Sigmoid colon (tissue), 7 donors: ENCODE measurements around the gene FRZB. TPM values are rescaled to one million over a fixed set of nuclear protein-coding genes. Genes with fewer than 3 reads are reported as not detected.

ENCODE experiments used
- DNase-seq: peaks from one replicate; pipeline ENCODE4 v3.0.0-alpha.2; 2019
- H3K27ac ChIP-seq, 4 donors: fragments of 200-600 bp; sonication (generic); one replicate each; pipeline ENCODE4 v1.5.1; 2016 to 2019; ENCODE audit warnings: mild to moderate bottlenecking in 1 of 4
- H3K27me3 ChIP-seq, 3 donors: fragments of 200-600 bp; sonication (generic); one replicate each; pipeline ENCODE4 v1.5.1; 2019; ENCODE audit warnings: mild to moderate bottlenecking in 1 of 3
- H3K36me3 ChIP-seq, 4 donors: fragments of 200-600 bp; sonication (generic); one replicate each; pipeline ENCODE4 v1.5.1; 2016 to 2019
- H3K4me1 ChIP-seq, 4 donors: fragments of 200-600 bp; sonication (generic); one replicate each; pipeline ENCODE4 v1.5.1; 2017 to 2019
- H3K4me3 ChIP-seq, 4 donors: fragments of 200-600 bp; sonication (generic); one replicate each; pipeline ENCODE4 v1.5.1; 2017 to 2019; ENCODE audit warnings: mild to moderate bottlenecking in 2 of 4, moderate library complexity in 1 of 4
- H3K9me3 ChIP-seq, 4 donors: fragments of 200-600 bp in 3 of 4; sonication (generic) in 3 of 4; one replicate each; pipeline versions ENCODE4 v1.5.1 to v1.6.1; 2013 to 2019
- CTCF ChIP-seq, 4 experiments: fragments of 450-650 bp in 3 of 4; fragments of 200-600 bp in 1 of 4; IDR thresholded peaks; one replicate each; pipeline ENCODE4 v1.5.1; 2016 to 2019; ENCODE audit warnings: antibody characterized with exemption in 4 of 4, mild to moderate bottlenecking in 3 of 4, moderate library complexity in 2 of 4
- EP300 ChIP-seq, 4 donors: sonication (generic); formaldehyde crosslinking; IDR thresholded peaks; one replicate each; pipeline ENCODE4 v1.6.1; 2017; ENCODE audit warnings: antibody characterized with exemption in 4 of 4
- POLR2A ChIP-seq, 2 donors: fragments of 450-650 bp; IDR thresholded peaks; one replicate each; pipeline ENCODE4 v1.6.1; 2016; ENCODE audit warnings: antibody characterized with exemption in 2 of 2, mild to moderate bottlenecking in 2 of 2, moderate library complexity in 2 of 2
- POLR2AphosphoS5 ChIP-seq, 4 donors: sonication (generic); formaldehyde crosslinking; IDR thresholded peaks; one replicate each; pipeline ENCODE4 v1.6.1; 2017; ENCODE audit warnings: antibody characterized with exemption in 4 of 4
- WGBS, 2 donors: extraction: QIAGEN DNeasy Blood & Tissue Kit; methylation state at CpG; one replicate each; pipeline ENCODE4 v1.1.7; 2013; 5-methylcytosine and 5-hydroxymethylcytosine counted together
- intact Hi-C: fragments of 100-400 bp; cut with DNase I; formaldehyde crosslinking; loops from one replicate; pipeline ENCODE4 v1.15.1; 2023
- polyA plus RNA-seq, 3 donors: library from polyadenylated mRNA; stranded (reverse); fragments of 200-250 nt; gene quantifications; one replicate each; pipeline ENCODE4 v1.2.3, GENCODE V29; 2013
- total RNA-seq, 4 donors: library from RNA; depleted of rRNA; stranded (reverse); fragments of >200 nt; gene quantifications; one replicate each; pipeline ENCODE4 v1.1.0, GENCODE V29; 2016
- donor health status: healthy with polysubstance abuse.
- donor health status: Bipolar disorder and iron deficiency.
- donor health status: healthy.

The FRZB gene
- total and polyA plus RNA-seq, 7 donors: 3.7 to 14.7 (median 8.2) TPM

GRCh38 chr2:182807319-182807718 lies 59.1 kb downstream of the FRZB start:
- H3K9me3 ChIP-seq: no peaks in the 10 kb centered on the region
- H3K27me3 ChIP-seq: no peaks in the 10 kb centered on the region
- intact Hi-C loops: no loop called here
- no peaks in the 10 kb centered on the region for H3K4me1 ChIP-seq
- no peaks in the 10 kb centered on the region for H3K36me3 ChIP-seq
- no peak overlapping the region for H3K4me3 ChIP-seq
- no peak for DNase-seq
- WGBS, 2 donors: 82 to 85% methylated on average over 3 of the region's 3 CpGs
- H3K27ac ChIP-seq: no peak overlapping the region
- TF ChIP-seq CTCF (IDR thresholded peaks at IDR 0.05) (no peak), POLR2AphosphoS5 (IDR thresholded peaks at IDR 0.05) (no peak), EP300 (IDR thresholded peaks at IDR 0.05) (no peak), POLR2A (IDR thresholded peaks at IDR 0.05) (no peak)

GRCh38 chr2:182804128-182804527 lies 62.3 kb downstream of the FRZB start:
- WGBS, 2 donors: 83 to 84% methylated on average over 5 of the region's 5 CpGs
- no peaks in the 10 kb centered on the region for H3K9me3 ChIP-seq
- H3K27ac ChIP-seq: no peak overlapping the region
- H3K4me3 ChIP-seq: no peak overlapping the region
- DNase-seq: no peak
- no peaks in the 10 kb centered on the region for H3K27me3 ChIP-seq
- TF ChIP-seq POLR2A (IDR thresholded peaks at IDR 0.05): no peak
- no peak for TF ChIP-seq EP300 (IDR thresholded peaks at IDR 0.05)
- no peak for TF ChIP-seq POLR2AphosphoS5 (IDR thresholded peaks at IDR 0.05)
- TF ChIP-seq CTCF (IDR thresholded peaks at IDR 0.05): no peak
- intact Hi-C loops: no loop called here
- no peaks in the 10 kb centered on the region for H3K4me1 ChIP-seq
- no peaks in the 10 kb centered on the region for H3K36me3 ChIP-seq

- no peaks in the 10 kb centered on the region for H3K9me3 ChIP-seq
- H3K27me3 ChIP-seq: no peaks in the 10 kb centered on the region
- no peak for DNase-seq
- intact Hi-C loops: no loop called here
- no peak overlapping the region for H3K27ac ChIP-seq
- TF ChIP-seq EP300 (IDR thresholded peaks at IDR 0.05) (no peak), POLR2A (IDR thresholded peaks at IDR 0.05) (no peak), POLR2AphosphoS5 (IDR thresholded peaks at IDR 0.05) (no peak), CTCF (IDR thresholded peaks at IDR 0.05) (no peak)
- no peak overlapping the region for H3K4me3 ChIP-seq
- 78 to 81% methylated on average over 2 of the region's 2 CpGs for WGBS, 2 donors
- peaks cover 0 to 3% (median under 1%) of the 10 kb centered on the region in 4 donors for H3K4me1 ChIP-seq
- H3K36me3 ChIP-seq: no peaks in the 10 kb centered on the region
These were observed 67.7 kb downstream of the FRZB start for GRCh38 chr2:182798736-182799135.

GRCh38 chr2:182792441-182792840 lies 74.0 kb downstream of the FRZB start:
- Histone ChIP-seq H3K4me1 (peaks cover 0 to 11% (median 9%) of the 10 kb centered on the region in 4 donors), H3K4me3 (no peak overlapping the region), H3K9me3 (no peaks in the 10 kb centered on the region), H3K36me3 (no peaks in the 10 kb centered on the region), H3K27me3 (no peaks in the 10 kb centered on the region), H3K27ac (no peak overlapping the region)
- TF ChIP-seq POLR2AphosphoS5 (IDR thresholded peaks at IDR 0.05) (no peak), CTCF (IDR thresholded peaks at IDR 0.05) (no peak), EP300 (IDR thresholded peaks at IDR 0.05) (no peak), POLR2A (IDR thresholded peaks at IDR 0.05) (no peak)
- no peak for DNase-seq
- intact Hi-C loops: no loop called here
- 84 to 96% methylated on average over 2 of the region's 2 CpGs for WGBS, 2 donors

GRCh38 chr2:182784777-182785176 lies 81.7 kb downstream of the FRZB start:
- no peaks in the 10 kb centered on the region for H3K36me3 ChIP-seq
- no peaks in the 10 kb centered on the region for H3K9me3 ChIP-seq
- DNase-seq: no peak
- no peak overlapping the region for H3K27ac ChIP-seq
- H3K4me1 ChIP-seq: no peaks in the 10 kb centered on the region
- TF ChIP-seq POLR2AphosphoS5 (IDR thresholded peaks at IDR 0.05) (no peak), CTCF (IDR thresholded peaks at IDR 0.05) (peak in 3 of 4 experiments; percentile 35 to 52 (median 48)), POLR2A (IDR thresholded peaks at IDR 0.05) (no peak), EP300 (IDR thresholded peaks at IDR 0.05) (no peak)
- intact Hi-C loops: loop anchor here (2.0 kb wide), 1 partner anchor 194 kb away; no protein-coding TSS in a partner anchor
- H3K27me3 ChIP-seq: no peaks in the 10 kb centered on the region
- 85 to 88% methylated on average over 1 of the region's 1 CpG for WGBS, 2 donors
- H3K4me3 ChIP-seq: no peak overlapping the region
